Measurements from ENCODE around the gene PIGQ. TPM values are rescaled to one million over a fixed set of nuclear protein-coding genes. Genes with fewer than 3 reads are reported as not detected.

Gene PIGQ
- total and polyA plus RNA-seq, 3 donors from 2014 or later: 80.5 to 123 (median 95.4) TPM

- Histone ChIP-seq H3K27me3 (no peaks in the 10 kb centered on the region), H3K4me3 (no peak overlapping the region), H3K27ac (peak overlapping the region; percentile 1 to 79), H3K4me1 (peaks cover 53% of the 10 kb centered on the region), H3K36me3 (ENCODE audit: low read depth, missing control alignments) (no peaks in the 10 kb centered on the region), H3K9me3 (no peaks in the 10 kb centered on the region)
- TF ChIP-seq POLR2A (IDR thresholded peaks at IDR 0.05): no peak
- TF ChIP-seq, protein P1, sequence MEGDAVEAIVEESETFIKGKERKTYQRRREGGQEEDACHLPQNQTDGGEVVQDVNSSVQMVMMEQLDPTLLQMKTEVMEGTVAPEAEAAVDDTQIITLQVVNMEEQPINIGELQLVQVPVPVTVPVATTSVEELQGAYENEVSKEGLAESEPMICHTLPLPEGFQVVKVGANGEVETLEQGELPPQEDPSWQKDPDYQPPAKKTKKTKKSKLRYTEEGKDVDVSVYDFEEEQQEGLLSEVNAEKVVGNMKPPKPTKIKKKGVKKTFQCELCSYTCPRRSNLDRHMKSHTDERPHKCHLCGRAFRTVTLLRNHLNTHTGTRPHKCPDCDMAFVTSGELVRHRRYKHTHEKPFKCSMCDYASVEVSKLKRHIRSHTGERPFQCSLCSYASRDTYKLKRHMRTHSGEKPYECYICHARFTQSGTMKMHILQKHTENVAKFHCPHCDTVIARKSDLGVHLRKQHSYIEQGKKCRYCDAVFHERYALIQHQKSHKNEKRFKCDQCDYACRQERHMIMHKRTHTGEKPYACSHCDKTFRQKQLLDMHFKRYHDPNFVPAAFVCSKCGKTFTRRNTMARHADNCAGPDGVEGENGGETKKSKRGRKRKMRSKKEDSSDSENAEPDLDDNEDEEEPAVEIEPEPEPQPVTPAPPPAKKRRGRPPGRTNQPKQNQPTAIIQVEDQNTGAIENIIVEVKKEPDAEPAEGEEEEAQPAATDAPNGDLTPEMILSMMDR (IDR thresholded peaks at IDR 0.05): no peak
- no peak for DNase-seq
- WGBS, 2 donors: 57% methylated on average over 8 to 9 of the region's 11 CpGs
- intact Hi-C loops (cut with DNase I; ENCODE audit: low total_unique reads): no loop called here
Observed at GRCh38 chr16:568401-569258, 1.1 kb upstream of the PIGQ start.

GRCh38 chr16:572865-573650 is 3.3 kb downstream of the PIGQ start:
- Histone ChIP-seq H3K27me3 (no peaks in the 10 kb centered on the region), H3K4me3 (no peak overlapping the region), H3K27ac (no peak overlapping the region), H3K4me1 (peaks cover 20% of the 10 kb centered on the region), H3K36me3 (ENCODE audit: low read depth, missing control alignments) (no peaks in the 10 kb centered on the region), H3K9me3 (no peaks in the 10 kb centered on the region)
- no peak for DNase-seq
- TF ChIP-seq, protein P1 (IDR thresholded peaks at IDR 0.05): no peak
- TF ChIP-seq POLR2A (IDR thresholded peaks at IDR 0.05): no peak
- 71 to 88% methylated on average over 7 to 27 of the region's 27 CpGs for WGBS, 2 donors
- intact Hi-C loops (cut with DNase I; ENCODE audit: low total_unique reads): no loop called here

DNA sequence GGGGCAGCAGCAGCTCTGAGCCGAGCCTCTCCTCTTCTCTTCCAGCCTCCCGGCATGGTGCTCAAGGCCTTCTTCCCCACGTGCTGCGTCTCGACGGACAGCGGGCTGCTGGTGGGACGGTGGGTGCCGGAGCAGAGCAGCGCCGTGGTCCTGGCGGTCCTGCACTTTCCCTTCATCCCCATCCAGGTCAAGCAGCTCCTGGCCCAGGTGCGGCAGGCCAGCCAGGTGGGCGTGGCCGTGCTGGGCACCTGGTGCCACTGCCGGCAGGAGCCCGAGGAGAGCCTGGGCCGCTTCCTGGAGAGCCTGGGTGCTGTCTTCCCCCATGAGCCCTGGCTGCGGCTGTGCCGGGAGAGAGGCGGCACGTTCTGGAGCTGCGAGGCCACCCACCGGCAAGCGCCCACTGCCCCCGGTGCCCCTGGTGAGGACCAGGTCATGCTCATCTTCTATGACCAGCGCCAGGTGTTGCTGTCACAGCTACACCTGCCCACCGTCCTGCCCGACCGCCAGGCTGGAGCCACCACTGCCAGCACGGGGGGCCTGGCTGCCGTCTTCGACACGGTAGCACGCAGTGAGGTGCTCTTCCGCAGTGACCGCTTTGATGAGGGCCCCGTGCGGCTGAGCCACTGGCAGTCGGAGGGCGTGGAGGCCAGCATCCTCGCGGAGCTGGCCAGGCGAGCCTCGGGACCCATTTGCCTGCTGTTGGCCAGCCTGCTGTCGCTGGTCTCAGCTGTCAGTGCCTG is 4.4 kb downstream of the PIGQ start:
- no peaks in the 10 kb centered on the region for H3K9me3 ChIP-seq
- 93 to 95% methylated on average over 26 to 46 of the region's 46 CpGs for WGBS, 2 donors
- intact Hi-C loops (cut with DNase I; ENCODE audit: low total_unique reads): no loop called here
- no peaks in the 10 kb centered on the region for H3K27me3 ChIP-seq
- peaks cover 9% of the 10 kb centered on the region for H3K4me1 ChIP-seq
- DNase-seq: no peak
- no peaks in the 10 kb centered on the region for H3K36me3 ChIP-seq (ENCODE audit: low read depth, missing control alignments)
- H3K27ac ChIP-seq: no peak overlapping the region
- no peak overlapping the region for H3K4me3 ChIP-seq
- TF ChIP-seq, protein P1 (IDR thresholded peaks at IDR 0.05): no peak
- TF ChIP-seq POLR2A (IDR thresholded peaks at IDR 0.05): no peak

- TF ChIP-seq POLR2A (IDR thresholded peaks at IDR 0.05): no peak
- TF ChIP-seq, protein P1 (IDR thresholded peaks at IDR 0.05): no peak
- Histone ChIP-seq H3K9me3 (no peaks in the 10 kb centered on the region), H3K4me3 (no peak overlapping the region), H3K4me1 (peaks cover 3% of the 10 kb centered on the region), H3K27ac (no peak overlapping the region), H3K36me3 (ENCODE audit: low read depth, missing control alignments) (no peaks in the 10 kb centered on the region), H3K27me3 (no peaks in the 10 kb centered on the region)
- DNase-seq: no peak
- WGBS, 2 donors: 76 to 100% methylated on average over 8 to 36 of the region's 36 CpGs
- intact Hi-C loops (cut with DNase I; ENCODE audit: low total_unique reads): no loop called here
Observed at GRCh38 chr16:575354-576196, 5.8 kb downstream of the PIGQ start.

Data from testis (tissue), 3 donors.